DMS53 treated with DMSO at 0.1 percent for 48 hours (cell line): ENCODE measurements around the gene LRRC9.
"Not testable (repeated sequence)": the region's sequence is repeated elsewhere in the genome, so short reads cannot be mapped to it uniquely, and the experiment has no call there.

Experiments
- DNase-seq: peaks from one replicate; lab custom pipeline; 2025; ENCODE audit not compliant: unreplicated experiment; lab: John Stamatoyannopoulos, UW

The LRRC9 gene

GRCh38 chr14:60058087-60058486 lies 138.1 kb downstream of the LRRC9 start:
- DNase-seq: no peak

DNA sequence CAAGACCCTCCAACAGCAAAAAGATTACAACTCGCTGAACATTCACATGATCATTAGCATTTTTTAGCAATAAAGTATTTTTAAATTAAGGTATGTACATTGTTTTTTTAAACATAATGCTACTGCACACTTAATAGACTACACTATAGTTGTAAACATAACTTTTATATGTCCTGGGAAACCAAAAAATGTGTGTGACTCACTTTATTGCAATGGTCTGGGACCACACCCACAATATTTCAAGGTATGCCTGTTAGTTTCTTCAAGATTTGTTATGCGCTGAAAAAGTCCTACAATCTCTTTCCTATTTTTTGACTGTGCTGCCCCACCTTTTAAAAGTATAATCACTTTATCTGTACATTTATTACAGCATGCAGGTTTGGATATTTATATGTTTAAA lies 141.4 kb downstream of the LRRC9 start:
- DNase-seq: no peak

DNA sequence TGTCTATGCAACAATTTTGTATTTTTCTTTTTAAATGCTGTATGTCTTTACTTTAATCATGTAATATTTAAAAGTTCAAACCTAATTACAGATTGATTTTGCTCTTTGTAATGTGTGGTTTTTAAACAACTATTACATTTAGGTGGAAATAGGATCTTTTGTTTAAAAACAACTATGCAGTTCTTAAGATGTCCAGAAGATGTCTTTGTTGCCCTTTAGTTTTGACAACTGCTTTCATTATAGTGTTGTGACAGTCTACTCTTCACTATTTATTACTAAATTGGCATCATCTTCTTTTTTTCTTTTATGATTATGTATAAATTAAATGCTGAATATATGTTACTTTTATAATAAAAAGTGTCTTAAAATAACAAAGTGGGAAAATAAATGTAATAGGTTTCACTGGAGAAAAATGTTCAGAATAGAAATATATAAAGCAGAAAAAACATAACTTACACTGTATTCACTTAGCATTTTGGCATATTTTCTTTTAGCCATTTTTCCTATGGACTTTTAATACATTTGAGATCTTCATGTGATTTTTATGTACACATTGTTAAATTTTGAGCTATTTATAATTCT lies 144.6 kb downstream of the LRRC9 start:
- DNase-seq: peak; percentile 13

GRCh38 chr14:60067882-60068281 lies 147.9 kb downstream of the LRRC9 start:
- no peak for DNase-seq

DNA sequence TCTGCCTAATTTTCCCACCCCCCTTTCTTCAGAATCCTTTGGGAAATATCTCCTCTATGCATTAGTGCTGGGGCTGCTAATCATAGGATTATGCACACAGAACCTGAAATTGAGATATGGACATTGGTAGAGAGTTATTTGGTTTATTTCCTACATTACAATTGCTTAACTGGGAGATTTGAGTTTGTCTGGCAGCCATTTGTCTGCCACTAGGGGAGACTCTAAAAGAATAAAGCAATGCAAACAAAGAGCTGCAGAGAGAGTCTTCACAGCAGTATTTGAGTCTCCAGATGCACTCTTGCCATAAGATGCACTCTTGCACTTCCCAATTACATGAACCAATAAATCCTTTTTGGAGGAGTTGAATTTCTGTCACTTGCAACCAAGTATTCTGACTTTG lies 159.8 kb downstream of the LRRC9 start:
- no peak for DNase-seq

- DNase-seq: no peak
Measured at GRCh38 chr14:60085085-60085484, 165.1 kb downstream of the LRRC9 start.

DNA sequence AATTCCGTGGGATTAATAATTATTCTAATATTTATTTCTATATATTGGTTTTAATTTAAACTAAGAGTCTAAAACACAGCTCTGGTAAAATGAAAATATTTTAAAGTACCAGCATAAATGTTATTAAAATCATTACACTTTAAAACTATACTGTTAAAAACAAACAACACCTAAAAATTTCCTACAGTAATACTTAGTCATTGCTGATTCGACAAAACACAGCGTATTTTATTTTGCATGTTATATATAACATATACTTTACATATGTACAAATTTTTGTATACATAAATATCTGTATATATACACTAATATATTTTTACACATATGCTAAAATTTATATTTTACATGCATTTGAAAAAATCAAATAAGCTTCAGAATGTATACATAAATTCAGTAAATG lies 165.7 kb downstream of the LRRC9 start:
- no peak for DNase-seq

DNA sequence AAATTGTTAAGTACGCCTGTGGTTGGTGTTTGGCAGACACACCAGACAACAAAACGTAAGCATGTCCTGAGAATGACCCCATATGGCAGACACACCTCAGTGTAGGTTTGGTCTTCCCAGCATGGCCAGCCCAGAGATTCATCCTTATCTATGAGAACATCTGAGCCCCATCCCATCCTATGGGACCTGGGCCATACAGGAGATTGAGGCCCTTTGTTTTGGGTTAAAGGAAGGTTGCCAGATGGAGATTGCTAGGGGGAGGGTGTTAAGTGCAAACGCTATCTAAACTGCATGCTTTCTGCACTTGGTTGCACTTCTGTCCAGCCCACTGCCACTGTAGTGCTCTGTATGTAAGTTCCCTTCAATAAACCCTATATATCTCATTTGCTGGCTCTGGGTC lies 167.7 kb downstream of the LRRC9 start:
- DNase-seq: no peak

- no peak for DNase-seq
Measured at GRCh38 chr14:60089221-60089620, 169.3 kb downstream of the LRRC9 start.

DNA sequence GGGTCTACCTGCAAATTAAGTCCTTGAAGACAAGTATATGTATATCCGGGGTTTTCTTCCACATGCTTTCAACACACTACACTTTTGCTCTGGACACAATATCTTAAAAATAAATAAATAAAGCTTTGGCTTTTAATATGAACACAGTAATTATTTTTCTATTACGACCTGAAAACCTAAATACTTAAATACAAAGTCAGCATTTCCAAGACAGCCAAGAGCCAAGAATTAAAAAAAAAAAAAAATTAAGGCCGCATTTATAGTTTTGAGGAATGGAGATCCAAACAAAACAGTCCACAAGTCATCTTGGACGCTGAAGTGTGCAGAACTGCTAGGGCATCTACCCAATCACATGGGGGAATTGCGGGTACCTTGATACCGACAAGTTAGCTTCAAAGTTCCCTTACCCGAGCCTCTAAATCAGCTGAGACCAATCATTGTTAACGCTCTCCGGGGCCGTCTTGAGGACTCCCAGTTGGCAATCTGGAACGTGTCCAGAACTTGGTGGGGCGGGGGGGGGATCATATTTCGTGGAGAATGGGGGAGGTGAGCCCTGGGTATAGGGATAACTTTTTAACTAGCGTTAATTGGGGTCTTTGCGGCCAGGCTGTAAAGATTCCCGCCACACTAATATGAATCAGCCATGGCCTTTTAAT lies 171.0 kb downstream of the LRRC9 start:
- no peak for DNase-seq

DNA sequence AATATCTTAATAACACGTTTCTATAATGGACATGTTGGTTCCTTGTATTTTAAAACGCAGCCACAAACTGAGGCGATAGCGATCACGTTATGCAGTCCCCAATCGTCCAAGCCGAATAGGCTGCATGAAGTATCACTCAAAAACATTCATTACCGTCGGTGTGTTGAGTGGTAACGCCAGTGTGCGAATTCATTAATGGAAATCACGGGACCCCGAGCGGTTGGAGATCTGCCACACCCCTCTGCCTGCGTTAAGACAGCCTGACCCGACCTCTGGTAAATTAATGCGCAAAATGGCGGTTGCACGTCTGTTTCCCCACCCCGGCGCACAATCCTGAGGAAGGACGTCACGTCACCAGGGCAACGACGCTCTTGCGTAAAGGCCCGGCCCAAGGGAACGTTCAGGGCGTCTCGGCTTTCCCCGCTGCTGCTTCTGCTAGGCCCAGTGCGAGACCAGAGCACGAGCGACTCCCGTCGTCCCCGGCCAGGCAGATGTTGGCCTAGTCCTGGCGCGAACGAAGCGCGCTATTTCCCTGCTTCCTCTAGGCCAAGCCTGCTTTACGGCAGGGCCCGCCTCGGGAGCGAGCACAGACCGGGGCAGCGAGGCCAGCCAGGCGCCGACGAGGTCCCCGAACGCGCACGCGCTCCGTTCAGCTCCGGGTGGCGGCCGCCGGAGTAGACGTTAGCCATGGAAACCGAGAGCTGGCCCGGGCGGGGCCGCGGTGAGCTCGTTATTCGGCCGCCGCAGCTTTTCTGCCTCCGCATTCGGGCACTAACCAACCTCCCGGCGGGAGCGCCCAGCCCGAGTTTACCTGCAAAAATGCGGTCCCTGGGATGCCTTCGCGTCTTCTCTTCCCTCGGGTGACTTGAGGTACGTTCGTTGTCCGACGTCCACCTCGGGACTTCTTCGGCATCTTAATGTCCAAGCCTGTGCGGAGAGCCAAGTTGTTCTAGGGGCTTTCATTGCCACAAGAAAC lies 171.9 kb downstream of the LRRC9 start, which contains the start of gene PCNX4:
Gene PCNX4 (plus strand): TSS at position 374 of the 976 bp plus-strand sequence. CDS start 15,716 bp downstream, outside the sequence.
- peak; percentile 93 for DNase-seq

DNA sequence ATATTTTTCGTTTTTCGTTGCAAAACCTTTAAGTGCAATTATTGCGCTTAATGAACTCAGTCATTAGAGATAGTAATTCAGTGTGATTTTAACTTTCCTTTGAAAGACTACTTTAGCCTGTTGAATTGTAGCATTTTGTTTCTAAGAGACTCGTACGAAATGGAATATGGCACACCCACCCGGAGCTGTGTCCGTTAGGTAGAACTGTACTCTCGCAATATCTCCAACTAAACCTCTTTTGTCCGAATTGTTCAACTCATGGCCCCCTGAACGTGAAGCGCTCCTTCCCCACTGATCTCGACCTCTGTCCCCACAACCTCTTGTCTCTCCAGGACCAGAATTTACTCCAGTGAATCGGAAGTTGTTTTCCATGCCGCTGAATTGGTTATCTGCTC lies 172.6 kb downstream of the LRRC9 start:
- peak; percentile 8 for DNase-seq

GRCh38 chr14:60093080-60093479 lies 173.1 kb downstream of the LRRC9 start:
- no peak for DNase-seq

GRCh38 chr14:60093606-60094005 lies 173.7 kb downstream of the LRRC9 start:
- no peak for DNase-seq

DNA sequence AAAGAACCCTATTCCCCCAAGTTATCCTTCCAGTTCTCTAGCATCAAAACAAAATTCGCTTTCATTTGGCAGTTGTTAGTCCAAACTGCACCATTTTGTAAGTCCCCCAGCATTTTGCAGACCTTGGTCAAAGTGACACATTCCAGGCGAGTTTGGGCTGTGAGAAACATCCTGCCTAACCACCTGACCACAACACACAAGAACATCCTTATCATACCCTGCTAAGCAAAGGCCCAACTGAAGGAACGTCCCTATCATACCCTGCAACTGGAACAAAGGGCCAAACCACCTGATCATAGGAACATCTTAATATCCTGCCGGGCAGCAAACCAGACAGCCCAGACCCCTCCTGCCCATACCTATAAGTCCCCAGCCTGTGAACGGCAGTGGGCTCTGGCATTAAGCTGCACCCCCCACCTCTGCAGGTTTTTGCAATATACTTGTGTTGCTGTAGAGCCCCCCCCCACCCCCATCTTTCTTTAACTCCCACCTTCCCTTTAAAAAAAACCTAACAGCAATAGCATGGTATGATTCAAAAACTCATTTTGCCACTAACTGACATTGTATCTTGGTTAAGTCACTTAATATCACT lies 174.5 kb downstream of the LRRC9 start:
- DNase-seq: no peak

GRCh38 chr14:60095231-60095630 lies 175.3 kb downstream of the LRRC9 start:
- no peak for DNase-seq

- DNase-seq: no peak
Measured at GRCh38 chr14:60095781-60096450, 176.0 kb downstream of the LRRC9 start.

DNA sequence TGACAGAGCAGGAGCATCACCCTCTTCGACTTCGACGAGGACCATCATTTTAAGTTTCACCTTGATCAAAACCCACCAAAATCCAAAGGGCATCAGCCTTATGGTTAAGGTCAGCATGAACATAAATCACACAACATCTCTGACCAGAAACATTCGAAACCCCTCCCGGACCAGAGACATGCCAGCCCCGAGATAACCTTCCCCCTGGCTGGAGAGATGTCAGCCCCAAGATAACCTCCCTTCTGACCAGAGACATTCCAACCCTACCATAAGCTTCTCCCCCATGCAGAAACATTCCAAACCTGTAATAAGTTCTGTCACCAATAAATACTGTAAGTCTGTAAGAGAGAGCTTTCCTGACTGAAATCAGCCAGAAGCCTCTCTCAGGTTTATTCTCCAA lies 178.0 kb downstream of the LRRC9 start:
- DNase-seq: no peak

DNA sequence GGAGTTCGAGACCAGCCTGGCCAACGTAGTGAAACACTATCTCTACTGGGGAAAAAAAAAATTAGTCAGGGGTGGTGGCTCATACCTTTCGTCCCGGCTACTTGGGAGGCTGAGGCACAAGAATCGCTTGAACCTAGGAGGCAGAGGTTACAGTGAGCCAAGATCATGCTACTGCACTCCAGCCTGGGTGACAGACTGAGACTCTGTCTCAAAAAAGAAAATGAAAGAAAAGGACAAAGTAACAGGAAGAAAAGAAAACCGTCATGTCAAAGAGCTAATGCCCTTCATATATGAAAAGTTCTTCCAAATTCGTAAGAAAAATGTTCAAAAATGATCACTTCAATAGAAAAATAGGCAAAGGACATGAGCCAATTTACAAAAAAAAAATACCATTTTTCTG lies 179.9 kb downstream of the LRRC9 start:
- DNase-seq: not testable (repeated sequence)

GRCh38 chr14:60101786-60102185 lies 181.8 kb downstream of the LRRC9 start:
- DNase-seq: no peak

GRCh38 chr14:60102389-60102788 lies 182.4 kb downstream of the LRRC9 start:
- DNase-seq: no peak
